ENCODE measurements around the gene SOX6. TPM values are rescaled to one million over a fixed set of nuclear protein-coding genes. Genes with fewer than 3 reads are reported as not detected.

The SOX6 gene
- polyA plus RNA-seq, 1 experiment = 6.0 TPM

DNA sequence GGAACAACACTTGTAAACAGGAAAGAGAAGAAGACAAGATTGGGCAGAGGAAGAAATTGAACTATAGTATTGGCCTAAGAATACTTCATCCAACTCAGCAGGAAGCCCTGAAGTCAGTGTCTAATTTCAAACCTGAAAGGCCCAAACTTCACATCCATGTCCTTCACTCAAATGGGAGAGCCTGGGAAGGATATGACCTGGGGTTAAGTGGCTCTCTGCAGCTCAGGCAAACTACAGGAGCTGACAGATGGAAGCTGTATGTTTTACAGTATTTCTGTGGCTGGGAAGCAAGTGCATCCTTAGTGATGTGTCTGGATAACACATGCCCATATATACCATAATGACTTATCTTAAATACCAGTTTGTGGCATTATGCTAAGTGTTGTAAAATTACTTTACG, 196.2 kb downstream of the SOX6 start:
- Histone ChIP-seq H3K9me3 (ENCODE audit: control insufficient read depth, insufficient read depth, low read length) (no peaks in the 10 kb centered on the region), H3K4me3 (ENCODE audit: low read depth, low read length) (no peak overlapping the region), H3K27me3 (ENCODE audit: control insufficient read depth, insufficient read depth, low read length) (no peaks in the 10 kb centered on the region), H3K27ac (ENCODE audit: low read depth, low read length) (no peak overlapping the region)
- CTCF ChIA-PET = no interaction called here
- TF ChIP-seq, protein P1, sequence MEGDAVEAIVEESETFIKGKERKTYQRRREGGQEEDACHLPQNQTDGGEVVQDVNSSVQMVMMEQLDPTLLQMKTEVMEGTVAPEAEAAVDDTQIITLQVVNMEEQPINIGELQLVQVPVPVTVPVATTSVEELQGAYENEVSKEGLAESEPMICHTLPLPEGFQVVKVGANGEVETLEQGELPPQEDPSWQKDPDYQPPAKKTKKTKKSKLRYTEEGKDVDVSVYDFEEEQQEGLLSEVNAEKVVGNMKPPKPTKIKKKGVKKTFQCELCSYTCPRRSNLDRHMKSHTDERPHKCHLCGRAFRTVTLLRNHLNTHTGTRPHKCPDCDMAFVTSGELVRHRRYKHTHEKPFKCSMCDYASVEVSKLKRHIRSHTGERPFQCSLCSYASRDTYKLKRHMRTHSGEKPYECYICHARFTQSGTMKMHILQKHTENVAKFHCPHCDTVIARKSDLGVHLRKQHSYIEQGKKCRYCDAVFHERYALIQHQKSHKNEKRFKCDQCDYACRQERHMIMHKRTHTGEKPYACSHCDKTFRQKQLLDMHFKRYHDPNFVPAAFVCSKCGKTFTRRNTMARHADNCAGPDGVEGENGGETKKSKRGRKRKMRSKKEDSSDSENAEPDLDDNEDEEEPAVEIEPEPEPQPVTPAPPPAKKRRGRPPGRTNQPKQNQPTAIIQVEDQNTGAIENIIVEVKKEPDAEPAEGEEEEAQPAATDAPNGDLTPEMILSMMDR (IDR thresholded peaks at IDR 0.05; ENCODE audit: low read depth, low read length) = no peak
- POLR2A ChIA-PET = no interaction called here
- no peak for DNase-seq (ENCODE audit: low read depth, low spot score)

DNA sequence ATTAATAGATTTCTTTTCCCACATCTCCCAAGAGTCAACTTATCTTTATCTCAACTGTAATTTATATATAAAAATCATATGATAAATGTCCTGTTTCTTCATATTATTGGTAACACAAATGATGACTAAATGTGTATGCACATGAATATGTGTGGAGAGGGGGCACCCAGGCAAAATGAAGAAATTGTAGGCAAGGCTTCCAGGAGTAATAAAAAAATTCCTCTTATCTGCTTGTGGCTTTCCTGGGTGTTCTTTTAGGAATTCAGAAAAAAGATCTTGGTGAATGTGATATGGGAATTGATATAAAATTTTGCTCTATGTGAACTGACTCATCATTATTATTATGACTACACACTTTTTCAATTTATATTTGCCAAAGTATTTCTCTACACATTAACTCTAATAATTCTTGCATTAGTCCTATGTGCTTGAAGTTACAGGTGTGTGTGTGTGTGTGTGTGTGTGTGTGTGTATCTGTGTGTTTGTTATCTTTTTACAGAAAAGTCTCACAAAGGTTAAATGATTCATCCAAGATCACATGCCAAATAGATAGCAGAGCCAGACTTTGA, 197.8 kb downstream of the SOX6 start:
- no peak for DNase-seq (ENCODE audit: low read depth, low spot score)
- TF ChIP-seq, protein P1 (IDR thresholded peaks at IDR 0.05; ENCODE audit: low read depth, low read length) = no peak
- Histone ChIP-seq H3K27ac (ENCODE audit: low read depth, low read length) (no peak overlapping the region), H3K4me3 (ENCODE audit: low read depth, low read length) (no peak overlapping the region), H3K9me3 (ENCODE audit: control insufficient read depth, insufficient read depth, low read length) (no peaks in the 10 kb centered on the region), H3K27me3 (ENCODE audit: control insufficient read depth, insufficient read depth, low read length) (no peaks in the 10 kb centered on the region)
- ChIA-PET CTCF (no interaction called here), POLR2A (no interaction called here)

DNA sequence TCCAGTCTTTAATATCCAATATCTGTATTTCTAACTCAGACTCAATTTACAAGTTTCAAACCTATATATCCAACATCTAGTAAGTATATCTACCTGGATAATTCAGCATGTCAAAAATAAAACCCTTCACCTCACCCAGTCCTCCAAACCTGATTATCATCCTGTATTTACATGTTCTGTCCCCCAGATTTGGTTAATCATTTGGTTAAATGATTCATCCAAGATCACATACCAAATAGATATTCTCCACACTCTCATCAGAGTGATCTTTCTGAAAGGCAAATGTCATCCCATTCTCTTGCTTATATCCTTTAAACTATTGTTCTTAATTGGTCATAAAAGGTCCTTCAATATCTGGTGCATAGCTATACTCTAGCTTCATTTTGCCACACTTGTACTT, 199.0 kb downstream of the SOX6 start:
- H3K27ac ChIP-seq (ENCODE audit: low read depth, low read length) = no peak overlapping the region
- H3K27me3 ChIP-seq (ENCODE audit: control insufficient read depth, insufficient read depth, low read length) = no peaks in the 10 kb centered on the region
- TF ChIP-seq, protein P1 (IDR thresholded peaks at IDR 0.05; ENCODE audit: low read depth, low read length) = no peak
- H3K4me3 ChIP-seq (ENCODE audit: low read depth, low read length) = no peak overlapping the region
- CTCF ChIA-PET = no interaction called here
- POLR2A ChIA-PET = no interaction called here
- DNase-seq (ENCODE audit: low read depth, low spot score) = no peak
- no peaks in the 10 kb centered on the region for H3K9me3 ChIP-seq (ENCODE audit: control insufficient read depth, insufficient read depth, low read length)

DNA sequence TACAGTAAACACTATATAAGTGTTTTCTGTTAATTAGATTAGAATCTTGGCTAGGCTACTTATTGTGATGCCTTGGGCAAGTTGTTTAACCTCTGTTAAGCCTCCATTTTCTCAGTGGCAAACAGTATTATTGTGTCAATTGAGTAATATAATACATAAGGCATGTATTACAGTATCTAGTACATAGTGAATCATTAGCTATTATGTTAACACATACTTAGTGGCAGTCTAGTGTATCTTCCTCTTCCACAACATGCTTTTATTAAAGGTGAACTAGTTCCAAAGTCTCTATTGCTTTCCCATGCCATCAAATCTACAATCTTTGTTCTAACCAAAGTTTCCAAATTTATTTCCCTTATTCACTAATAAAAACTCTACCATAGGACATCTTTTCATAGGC, 200.9 kb downstream of the SOX6 start:
- H3K9me3 ChIP-seq (ENCODE audit: control insufficient read depth, insufficient read depth, low read length) = no peaks in the 10 kb centered on the region
- H3K4me3 ChIP-seq (ENCODE audit: low read depth, low read length) = no peak overlapping the region
- no peaks in the 10 kb centered on the region for H3K27me3 ChIP-seq (ENCODE audit: control insufficient read depth, insufficient read depth, low read length)
- POLR2A ChIA-PET = no interaction called here
- DNase-seq (ENCODE audit: low read depth, low spot score) = no peak
- CTCF ChIA-PET = no interaction called here
- TF ChIP-seq, protein P1 (IDR thresholded peaks at IDR 0.05; ENCODE audit: low read depth, low read length) = no peak
- no peak overlapping the region for H3K27ac ChIP-seq (ENCODE audit: low read depth, low read length)

DNA sequence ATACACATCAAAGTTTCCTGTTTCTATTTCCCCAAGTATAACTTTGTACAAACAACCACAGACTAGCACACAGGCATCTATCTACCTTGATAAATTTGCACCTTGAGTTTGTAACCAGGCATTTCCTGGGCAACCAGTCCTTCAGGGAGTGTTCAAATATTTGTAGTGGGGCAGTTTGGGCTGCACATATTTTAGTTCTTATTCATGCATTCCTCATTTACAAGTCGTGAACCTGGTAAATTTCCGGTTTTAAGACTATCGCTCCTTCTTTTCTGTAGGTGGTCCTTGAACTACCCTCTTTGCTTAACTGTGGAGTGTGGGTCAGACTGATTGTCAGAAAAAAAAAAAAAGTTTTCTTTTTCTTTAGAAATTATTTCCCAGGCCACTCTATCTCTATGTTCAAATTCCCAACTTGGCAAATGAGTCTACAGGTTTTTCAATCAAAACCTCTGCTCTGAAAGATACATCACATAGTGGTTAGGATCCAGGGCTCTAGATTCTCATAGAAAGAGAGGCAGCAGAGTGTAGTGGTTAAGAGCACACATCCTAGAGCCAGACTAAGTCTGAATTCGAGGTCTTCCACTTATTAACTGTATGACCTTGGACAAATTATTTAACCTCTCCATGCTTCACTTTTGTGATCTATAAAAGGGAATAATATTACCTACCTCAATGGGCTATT, 201.5 kb downstream of the SOX6 start:
- Histone ChIP-seq H3K27ac (ENCODE audit: low read depth, low read length) (no peak overlapping the region), H3K27me3 (ENCODE audit: control insufficient read depth, insufficient read depth, low read length) (no peaks in the 10 kb centered on the region), H3K4me3 (ENCODE audit: low read depth, low read length) (no peak overlapping the region), H3K9me3 (ENCODE audit: control insufficient read depth, insufficient read depth, low read length) (no peaks in the 10 kb centered on the region)
- DNase-seq (ENCODE audit: low read depth, low spot score) = no peak
- CTCF ChIA-PET = no interaction called here
- POLR2A ChIA-PET = no interaction called here
- TF ChIP-seq, protein P1 (IDR thresholded peaks at IDR 0.05; ENCODE audit: low read depth, low read length) = no peak

All from AG04450 (cell line).